Hepatocyte (in vitro differentiated cells): ENCODE data around the gene CDH4.

Source experiments
- EZH2phosphoT487 ChIP-seq: fragments of 200-600 bp; sonication (generic); IDR thresholded peaks from one replicate; pipeline ENCODE4 v1.6.1; 2018; ENCODE audit warnings: antibody characterized with exemption, mild to moderate bottlenecking, low read depth, moderate library complexity; ENCODE audit not compliant: unreplicated experiment, severe bottlenecking
- TF ChIP-seq, protein P1 (sequence below): fragments of 200-600 bp; sonication (generic); IDR thresholded peaks from 2 replicates; pipeline ENCODE4 v1.5.1; 2016; ENCODE audit warnings: antibody characterized with exemption, mild to moderate bottlenecking; ENCODE audit not compliant: poor library complexity

DNA sequence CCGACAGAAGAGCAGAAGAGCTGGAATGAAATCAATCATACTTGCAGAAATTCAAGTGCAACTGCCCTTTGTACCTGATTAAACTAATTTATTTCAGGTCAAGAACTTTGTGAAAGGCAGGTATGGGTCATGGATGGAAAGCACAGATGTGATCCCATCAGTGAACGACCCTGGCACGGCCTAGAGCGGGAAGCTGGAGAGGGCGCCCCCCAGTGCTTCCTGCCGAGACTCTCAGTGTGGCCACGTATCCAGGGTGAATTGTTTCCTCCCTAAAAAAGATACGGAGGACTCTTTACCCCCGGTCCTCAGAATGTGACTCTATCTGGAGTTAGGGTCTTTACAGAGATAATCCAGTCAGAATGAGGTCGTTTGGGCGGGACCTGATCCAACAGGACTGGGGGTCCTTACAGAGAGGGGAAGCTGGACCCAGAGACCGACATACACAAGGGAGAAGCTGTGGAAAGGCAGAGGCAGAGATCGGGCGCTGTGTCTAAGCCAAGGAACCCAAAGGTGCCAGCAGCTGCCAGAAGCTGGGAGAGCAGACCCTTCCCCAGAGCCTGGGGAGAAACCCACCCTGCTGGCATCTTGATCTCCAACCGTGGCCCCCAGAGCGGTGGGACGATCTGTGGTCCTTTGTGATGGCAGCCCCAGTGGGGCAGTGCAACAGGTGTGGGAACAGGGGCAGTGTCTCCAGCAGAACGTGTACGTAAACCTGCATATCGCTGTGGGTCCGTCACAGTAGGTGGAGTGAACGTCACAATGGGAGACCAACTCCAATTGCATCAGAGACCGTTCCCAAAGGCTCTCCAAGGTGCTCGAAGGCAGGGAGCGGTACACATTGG, 721.7 kb downstream of the CDH4 start:
- TF ChIP-seq, protein P1, sequence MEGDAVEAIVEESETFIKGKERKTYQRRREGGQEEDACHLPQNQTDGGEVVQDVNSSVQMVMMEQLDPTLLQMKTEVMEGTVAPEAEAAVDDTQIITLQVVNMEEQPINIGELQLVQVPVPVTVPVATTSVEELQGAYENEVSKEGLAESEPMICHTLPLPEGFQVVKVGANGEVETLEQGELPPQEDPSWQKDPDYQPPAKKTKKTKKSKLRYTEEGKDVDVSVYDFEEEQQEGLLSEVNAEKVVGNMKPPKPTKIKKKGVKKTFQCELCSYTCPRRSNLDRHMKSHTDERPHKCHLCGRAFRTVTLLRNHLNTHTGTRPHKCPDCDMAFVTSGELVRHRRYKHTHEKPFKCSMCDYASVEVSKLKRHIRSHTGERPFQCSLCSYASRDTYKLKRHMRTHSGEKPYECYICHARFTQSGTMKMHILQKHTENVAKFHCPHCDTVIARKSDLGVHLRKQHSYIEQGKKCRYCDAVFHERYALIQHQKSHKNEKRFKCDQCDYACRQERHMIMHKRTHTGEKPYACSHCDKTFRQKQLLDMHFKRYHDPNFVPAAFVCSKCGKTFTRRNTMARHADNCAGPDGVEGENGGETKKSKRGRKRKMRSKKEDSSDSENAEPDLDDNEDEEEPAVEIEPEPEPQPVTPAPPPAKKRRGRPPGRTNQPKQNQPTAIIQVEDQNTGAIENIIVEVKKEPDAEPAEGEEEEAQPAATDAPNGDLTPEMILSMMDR = no peak
- no peak for TF ChIP-seq EZH2phosphoT487
